A549 treated with Hydrocortisone at 1 μM for 4 hours (cell line): ENCODE results near the gene TIMM17A. TPM values are rescaled to one million over a fixed set of nuclear protein-coding genes. Genes with fewer than 3 reads are reported as not detected.

Experiments used
- total RNA-seq: library from RNA; stranded (reverse); fragments of 200-300 nt; extraction: Qiagen RNA extraction; gene quantifications from 5 replicates; pipeline ENCODE4 v1.2.3, GENCODE V29; 2022

The TIMM17A gene
- 91.8 to 126 TPM (median 102 TPM) in 5 replicates for total RNA-seq

DNA sequence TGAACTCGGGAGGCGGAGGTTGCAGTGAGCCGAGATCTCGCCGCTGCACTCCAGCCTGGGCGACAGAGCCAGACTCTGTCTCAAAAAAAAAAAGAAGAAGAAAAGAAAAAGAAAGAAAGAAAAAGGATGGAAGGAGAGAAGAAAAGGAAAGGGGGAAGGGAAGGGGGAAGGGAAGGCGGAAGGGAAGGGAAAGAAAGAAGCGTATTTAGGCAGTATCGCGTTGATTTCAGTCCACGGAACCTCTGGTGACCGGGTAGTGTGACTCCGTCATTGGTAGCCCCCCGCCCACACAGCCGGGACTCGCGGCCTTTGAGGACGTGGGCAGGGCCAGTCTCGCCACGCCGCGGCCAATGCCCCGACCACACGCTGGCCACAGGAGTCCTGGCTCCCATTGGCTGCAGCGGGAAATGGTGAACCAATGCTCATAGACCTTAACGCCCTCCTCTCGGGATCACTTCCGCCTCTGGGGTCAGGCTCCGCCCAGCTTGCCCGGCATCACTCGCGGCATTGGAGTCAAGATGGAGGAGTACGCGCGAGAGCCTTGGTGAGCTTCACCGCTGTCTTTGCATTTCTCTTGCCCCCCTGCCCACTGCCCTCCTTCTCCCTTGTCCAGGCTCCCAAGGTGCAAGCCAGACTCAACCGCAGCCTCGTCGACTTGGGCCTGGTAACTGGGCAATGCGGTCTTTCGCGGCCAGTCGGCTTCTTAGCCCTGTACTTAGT, at the start of gene TIMM17A:
TIMM17A (plus strand) TSS at position 495 of the 720 bp plus-strand sequence; CDS start at position 519, 24 bp downstream.

GRCh38 chr1:201946224-201946908, 8.9 kb upstream of the TIMM17A start, which contains the start of gene LMOD1:
Gene LMOD1 (minus strand): TSS chr1:201946548. CDS start chr1:201946340, 208 bp downstream.

GRCh38 chr1:201982623-201983379, 27.5 kb downstream of the TIMM17A start, which contains the start of gene RNPEP:
Gene RNPEP (plus strand): TSS chr1:201982648. CDS start chr1:201982667, 19 bp downstream.

DNA sequence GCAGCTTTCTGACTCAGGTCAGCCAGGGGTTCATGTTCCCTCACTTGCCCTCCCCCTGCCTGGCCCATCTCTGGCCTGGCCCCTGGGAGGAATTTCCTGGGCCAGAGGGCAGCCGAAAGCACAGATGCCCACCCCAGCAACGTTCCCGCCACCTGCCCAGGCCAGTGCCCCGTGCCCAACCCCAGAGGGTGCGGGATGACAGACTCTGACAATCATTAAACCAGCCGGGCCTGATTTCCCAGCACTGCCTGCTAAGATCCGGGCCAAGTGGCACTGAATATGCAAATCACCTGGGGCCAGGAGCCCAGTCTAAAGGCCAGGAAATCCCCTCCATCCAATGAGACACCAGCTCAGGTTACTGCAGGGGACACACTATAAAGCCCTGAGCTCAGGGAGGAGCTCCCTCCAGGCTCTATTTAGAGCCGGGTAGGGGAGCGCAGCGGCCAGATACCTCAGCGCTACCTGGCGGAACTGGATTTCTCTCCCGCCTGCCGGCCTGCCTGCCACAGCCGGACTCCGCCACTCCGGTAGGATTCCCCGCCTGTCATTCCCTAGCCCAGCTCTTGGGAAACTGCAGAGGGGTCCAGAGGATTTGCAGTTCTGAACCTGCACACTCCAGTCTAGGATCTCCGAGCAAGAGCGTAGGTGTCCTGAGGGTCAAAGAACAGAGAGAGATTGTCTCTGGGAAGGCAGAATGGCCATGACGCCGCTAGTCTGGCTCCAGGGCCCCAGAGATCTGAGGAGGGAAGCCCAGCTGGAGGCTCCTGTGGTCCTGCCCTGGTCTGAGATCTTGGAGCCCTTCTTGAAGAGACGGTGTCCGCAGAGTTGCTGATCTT, 55.1 kb downstream of the TIMM17A start, which contains the start of gene ELF3:
ELF3 (plus strand) TSS at position 408 of the 836 bp plus-strand sequence. CDS start 550 bp downstream, outside the sequence.

Other genes with a start within 250 kb of the TIMM17A start
- gene IPO9, start 126.3 kb upstream of the TIMM17A start, total RNA-seq = 25.9 to 45.1 TPM (median 43.0 TPM) in 5 replicates
- gene SHISA4, start 66.6 kb upstream of the TIMM17A start, total RNA-seq = 11.2 to 16.9 TPM (median 16.0 TPM) in 5 replicates
- gene LMOD1, start 9.0 kb upstream of the TIMM17A start, total RNA-seq = not detected in 5 replicates
- gene RNPEP, start 27.1 kb downstream of the TIMM17A start, total RNA-seq = 85.2 to 89.4 TPM (median 87.7 TPM) in 5 replicates
- gene ELF3, start 55.1 kb downstream of the TIMM17A start, total RNA-seq = 112 to 157 TPM (median 146 TPM) in 5 replicates
- 0.13 to 0.30 TPM (median 0.14 TPM) in 5 replicates for gene GPR37L1, start 167.4 kb downstream of the TIMM17A start, total RNA-seq
- 43.6 to 54.3 TPM (median 51.0 TPM) in 5 replicates for gene ARL8A, start 189.2 kb downstream of the TIMM17A start, total RNA-seq
- gene PTPN7, start 205.1 kb downstream of the TIMM17A start, total RNA-seq = not detected in 5 replicates
- gene LGR6, start 238.3 kb downstream of the TIMM17A start, total RNA-seq = 0.54 to 0.78 TPM (median 0.70 TPM) in 5 replicates